GM23248 (cell line): Measurements from ENCODE around the gene RECQL5. TPM values are rescaled to one million over a fixed set of nuclear protein-coding genes. Genes with fewer than 3 reads are reported as not detected.

Source experiments
- DNase-seq: peaks from one replicate; pipeline ENCODE4 v3.0.0-alpha.2; 2015
- H2AFZ ChIP-seq: fragments of 200-600 bp; sonication (generic); 2 replicates; pipeline ENCODE4 v1.6.1; 2016; ENCODE audit warnings: antibody characterized with exemption
- H3F3A ChIP-seq: fragments of 200-600 bp; sonication (generic); 2 replicates; pipeline ENCODE4 v1.6.1; 2016; ENCODE audit warnings: mild to moderate bottlenecking, antibody characterized with exemption, mixed run types; ENCODE audit not compliant: insufficient read depth
- H3K27ac ChIP-seq: fragments of 200-600 bp; sonication (generic); 2 replicates; pipeline ENCODE4 v1.5.1; 2016; ENCODE audit warnings: mild to moderate bottlenecking
- H3K27me3 ChIP-seq: fragments of 200-600 bp; sonication (generic); replicated peaks from 2 replicates; pipeline ENCODE4 v1.6.1; 2016; ENCODE audit warnings: mild to moderate bottlenecking; ENCODE audit not compliant: insufficient read depth
- H3K36me3 ChIP-seq: fragments of 200-600 bp; sonication (generic); 2 replicates; pipeline ENCODE4 v1.6.1; 2016; ENCODE audit warnings: low read depth, mild to moderate bottlenecking
- H3K4me1 ChIP-seq: fragments of 200-600 bp; sonication (generic); 2 replicates; pipeline ENCODE4 v1.6.1; 2016; ENCODE audit warnings: mild to moderate bottlenecking; ENCODE audit not compliant: insufficient read depth
- H3K4me2 ChIP-seq: fragments of 200-600 bp; sonication (generic); one replicate; pipeline ENCODE4 v1.6.1; 2016; ENCODE audit warnings: mild to moderate bottlenecking; ENCODE audit not compliant: unreplicated experiment
- H3K4me3 ChIP-seq: fragments of 200-600 bp; sonication (generic); 2 replicates; pipeline ENCODE4 v1.5.1; 2016; ENCODE audit warnings: mild to moderate bottlenecking
- H3K79me2 ChIP-seq: fragments of 200-600 bp; sonication (generic); 2 replicates; pipeline ENCODE4 v1.6.1; 2016; ENCODE audit warnings: mild to moderate bottlenecking; ENCODE audit not compliant: insufficient read depth
- H3K9ac ChIP-seq: fragments of 200-600 bp; sonication (generic); 2 replicates; pipeline ENCODE4 v1.6.1; 2016; ENCODE audit warnings: mild to moderate bottlenecking
- H3K9me2 ChIP-seq: fragments of 200-600 bp; sonication (generic); 2 replicates; pipeline ENCODE4 v1.6.1; 2016; ENCODE audit warnings: mixed run types, mild to moderate bottlenecking, moderate library complexity; ENCODE audit not compliant: insufficient read depth
- H3K9me3 ChIP-seq: fragments of 200-600 bp; sonication (generic); one replicate; pipeline ENCODE4 v1.6.1; 2017; ENCODE audit warnings: low read depth
- H4K20me1 ChIP-seq: fragments of 200-600 bp; sonication (generic); 2 replicates; pipeline ENCODE4 v1.6.0; 2016; ENCODE audit not compliant: insufficient read depth
- EZH2 ChIP-seq: fragments of 200-600 bp; sonication (generic); IDR thresholded peaks from 2 replicates; pipeline ENCODE4 v1.6.1; 2018; ENCODE audit warnings: antibody characterized with exemption, mild to moderate bottlenecking; ENCODE audit not compliant: insufficient read depth, poor library complexity, severe bottlenecking
- EZH2phosphoT487 ChIP-seq: fragments of 200-600 bp; sonication (generic); IDR thresholded peaks from 2 replicates; pipeline ENCODE4 v1.6.1; 2018; ENCODE audit warnings: antibody characterized with exemption, moderate library complexity, mild to moderate bottlenecking, low read depth; ENCODE audit not compliant: insufficient read depth
- WGBS, 2 experiments: methylation state at CpG; one replicate each; pipeline ENCODE4 v1.1.6; 2015 to 2017; ENCODE audit warnings: low lambda C conversion rate in 2 of 2, low coverage in 1 of 2; ENCODE audit errors: missing lambda C conversion rate in 2 of 2; 5-methylcytosine and 5-hydroxymethylcytosine counted together
- in situ Hi-C: fragments of 300-500 bp; cut with MboI; formaldehyde crosslinking; loops from 2 replicates; pipeline ENCODE4 v1.15.0; 2020
- polyA plus RNA-seq: library from polyadenylated mRNA; unstranded; fragments of >200 nt; fragmentation: Nextera tagmentation; extraction: Ambion mirVana; gene quantifications from 2 replicates; pipeline ENCODE4 v1.2.1, GENCODE V29; 2016
- total RNA-seq: library from RNA; depleted of rRNA; stranded (reverse); fragments of >200 nt; shearing (Covaris generic); gene quantifications from 2 replicates; pipeline ENCODE4 v1.2.3, GENCODE V29; 2014

RECQL5 gene
- total and polyA plus RNA-seq, 2 experiments from 2014 or later = 12.8 to 20.9 TPM

GRCh38 chr17:75637551-75637950 lies 29.4 kb downstream of the RECQL5 start:
- WGBS, 2 experiments = 97% methylated on average over 7 of the region's 7 CpGs
- no peaks in the 10 kb centered on the region for H3K79me2 ChIP-seq

GRCh38 chr17:75637143-75637538 lies 29.8 kb downstream of the RECQL5 start:
- H3K27me3 ChIP-seq = no peaks in the 10 kb centered on the region
- no peaks in the 10 kb centered on the region for H3K79me2 ChIP-seq
- H3K9ac ChIP-seq = no peak overlapping the region
- no peak overlapping the region for H2AFZ ChIP-seq
- peaks cover 13% of the 10 kb centered on the region for H3K4me1 ChIP-seq
- no peak overlapping the region for H3K4me2 ChIP-seq
- no peaks in the 10 kb centered on the region for H3K9me2 ChIP-seq
- no peak overlapping the region for H3K4me3 ChIP-seq
- 0 out of 2 replicates have a peak, but pooled peaks cover 4% of the 10 kb centered on the region for H3F3A ChIP-seq
- H3K9me3 ChIP-seq = no peaks in the 10 kb centered on the region
- no peaks in the 10 kb centered on the region for H3K36me3 ChIP-seq
- no peak overlapping the region for H3K27ac ChIP-seq
- in situ Hi-C loops = no loop called here
- DNase-seq = no peak
- WGBS, 2 experiments = 86 to 88% methylated on average over 13 of the region's 13 CpGs
- TF ChIP-seq EZH2phosphoT487 (no peak), EZH2 (no peak)
- no peaks in the 10 kb centered on the region for H4K20me1 ChIP-seq

More at GRCh38 chr17:75637551-75637950, 29.4 kb downstream of the RECQL5 start:
- DNase-seq = no peak
- Histone ChIP-seq H3K4me2 (no peak overlapping the region), H3F3A (0 out of 2 replicates have a peak, but pooled peaks cover 4% of the 10 kb centered on the region), H3K9ac (no peak overlapping the region), H3K9me2 (no peaks in the 10 kb centered on the region), H2AFZ (no peak overlapping the region), H3K4me3 (no peak overlapping the region), H3K27ac (no peak overlapping the region), H3K4me1 (peaks cover 13% of the 10 kb centered on the region), H4K20me1 (no peaks in the 10 kb centered on the region), H3K27me3 (no peaks in the 10 kb centered on the region), H3K9me3 (no peaks in the 10 kb centered on the region), H3K36me3 (no peaks in the 10 kb centered on the region)
- TF ChIP-seq EZH2phosphoT487 = no peak
- no peak for TF ChIP-seq EZH2
- in situ Hi-C loops = no loop called here

- H3K9me3 ChIP-seq = no peaks in the 10 kb centered on the region
- H3F3A ChIP-seq = 0 out of 2 replicates have a peak, but pooled peaks cover 4% of the 10 kb centered on the region
- 90 to 93% methylated on average over 18 to 19 of the region's 19 CpGs for WGBS, 2 experiments
- no peaks in the 10 kb centered on the region for H3K9me2 ChIP-seq
- no peaks in the 10 kb centered on the region for H3K36me3 ChIP-seq
- H3K27me3 ChIP-seq = no peaks in the 10 kb centered on the region
- no peak for DNase-seq
- in situ Hi-C loops = no loop called here
- peaks cover 13% of the 10 kb centered on the region for H3K4me1 ChIP-seq
- no peak overlapping the region for H3K27ac ChIP-seq
- H2AFZ ChIP-seq = no peak overlapping the region
- no peaks in the 10 kb centered on the region for H3K79me2 ChIP-seq
- no peaks in the 10 kb centered on the region for H4K20me1 ChIP-seq
- TF ChIP-seq EZH2 (no peak), EZH2phosphoT487 (no peak)
- no peak overlapping the region for H3K4me2 ChIP-seq
- no peak overlapping the region for H3K4me3 ChIP-seq
- H3K9ac ChIP-seq = no peak overlapping the region
Observed at GRCh38 chr17:75636381-75637142, 30.4 kb downstream of the RECQL5 start.

GRCh38 chr17:75635610-75636202 lies 31.2 kb downstream of the RECQL5 start:
- no peaks in the 10 kb centered on the region for H3K36me3 ChIP-seq
- no peak overlapping the region for H3K4me3 ChIP-seq
- H3F3A ChIP-seq = 0 out of 2 replicates have a peak, but pooled peaks cover 4% of the 10 kb centered on the region
- peaks cover 13% of the 10 kb centered on the region for H3K4me1 ChIP-seq
- no peaks in the 10 kb centered on the region for H3K27me3 ChIP-seq
- no peaks in the 10 kb centered on the region for H3K9me2 ChIP-seq
- no peak overlapping the region for H3K9ac ChIP-seq
- DNase-seq = no peak
- H2AFZ ChIP-seq = no peak overlapping the region
- no peak overlapping the region for H3K4me2 ChIP-seq
- H3K79me2 ChIP-seq = no peaks in the 10 kb centered on the region
- WGBS, 2 experiments = 90 to 93% methylated on average over 16 of the region's 16 CpGs
- H4K20me1 ChIP-seq = no peaks in the 10 kb centered on the region
- H3K27ac ChIP-seq = no peak overlapping the region
- in situ Hi-C loops = no loop called here
- H3K9me3 ChIP-seq = no peaks in the 10 kb centered on the region
- TF ChIP-seq EZH2 = no peak
- no peak for TF ChIP-seq EZH2phosphoT487
